LNCaP clone FGC (cell line): ENCODE data around the gene F11.

ENCODE experiments used
- DNase-seq: peaks from one replicate; pipeline ENCODE4 v3.0.0-alpha.2; 2011; ENCODE audit warnings: low read depth
- H3K4me3 ChIP-seq: 2 replicates; pipeline ENCODE4 v1.5.1; 2011; ENCODE audit warnings: mild to moderate bottlenecking, low read depth, low read length, control low read depth
- TF ChIP-seq, protein P1 (sequence below): IDR thresholded peaks from 2 replicates; pipeline ENCODE4 v1.5.1; 2012; ENCODE audit warnings: mild to moderate bottlenecking; ENCODE audit not compliant: control insufficient read depth, insufficient read depth; ENCODE audit errors: extremely low read depth

F11 gene

DNA sequence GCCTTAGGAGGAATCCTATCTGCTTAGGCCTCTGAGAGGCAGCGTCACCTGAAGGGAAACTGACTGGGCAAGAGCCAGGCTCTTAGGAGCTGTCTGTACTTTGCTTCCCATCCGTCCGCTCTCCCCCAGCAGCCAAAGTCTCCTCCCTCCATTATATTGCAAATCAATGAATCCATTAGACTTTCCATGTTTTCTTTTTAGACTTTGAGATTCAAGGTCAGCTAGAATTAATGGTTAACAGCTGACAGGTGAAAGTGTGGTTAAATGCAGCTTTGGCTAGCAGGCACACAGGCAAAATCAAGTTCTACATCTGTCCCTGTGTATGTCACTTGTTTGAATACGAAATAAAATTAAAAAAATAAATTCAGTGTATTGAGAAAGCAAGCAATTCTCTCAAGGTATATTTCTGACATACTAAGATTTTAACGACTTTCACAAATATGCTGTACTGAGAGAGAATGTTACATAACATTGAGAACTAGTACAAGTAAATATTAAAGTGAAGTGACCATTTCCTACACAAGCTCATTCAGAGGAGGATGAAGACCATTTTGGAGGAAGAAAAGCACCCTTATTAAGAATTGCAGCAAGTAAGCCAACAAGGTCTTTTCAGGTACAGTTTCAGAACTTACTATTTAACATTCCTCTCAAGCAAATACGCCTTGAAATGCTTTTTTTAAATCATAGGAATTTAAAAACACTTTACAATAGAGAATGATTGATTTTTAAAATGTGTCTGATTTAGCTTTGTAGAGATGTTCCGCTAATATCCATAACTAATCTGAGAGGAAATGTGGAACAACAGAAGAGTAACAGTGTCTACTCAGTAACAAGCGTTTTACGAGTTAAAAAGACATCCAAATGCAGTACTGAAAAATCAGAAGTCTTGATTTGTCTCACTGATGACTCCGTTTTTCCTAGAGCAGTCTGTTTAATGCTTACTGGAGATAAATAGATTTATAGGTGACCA is at the start of gene F11:
Gene F11, plus strand, starts transcription at position 507 of the 970 bp plus-strand sequence. CDS start 948 bp downstream, outside the sequence.
- no peak for DNase-seq
- TF ChIP-seq, protein P1, sequence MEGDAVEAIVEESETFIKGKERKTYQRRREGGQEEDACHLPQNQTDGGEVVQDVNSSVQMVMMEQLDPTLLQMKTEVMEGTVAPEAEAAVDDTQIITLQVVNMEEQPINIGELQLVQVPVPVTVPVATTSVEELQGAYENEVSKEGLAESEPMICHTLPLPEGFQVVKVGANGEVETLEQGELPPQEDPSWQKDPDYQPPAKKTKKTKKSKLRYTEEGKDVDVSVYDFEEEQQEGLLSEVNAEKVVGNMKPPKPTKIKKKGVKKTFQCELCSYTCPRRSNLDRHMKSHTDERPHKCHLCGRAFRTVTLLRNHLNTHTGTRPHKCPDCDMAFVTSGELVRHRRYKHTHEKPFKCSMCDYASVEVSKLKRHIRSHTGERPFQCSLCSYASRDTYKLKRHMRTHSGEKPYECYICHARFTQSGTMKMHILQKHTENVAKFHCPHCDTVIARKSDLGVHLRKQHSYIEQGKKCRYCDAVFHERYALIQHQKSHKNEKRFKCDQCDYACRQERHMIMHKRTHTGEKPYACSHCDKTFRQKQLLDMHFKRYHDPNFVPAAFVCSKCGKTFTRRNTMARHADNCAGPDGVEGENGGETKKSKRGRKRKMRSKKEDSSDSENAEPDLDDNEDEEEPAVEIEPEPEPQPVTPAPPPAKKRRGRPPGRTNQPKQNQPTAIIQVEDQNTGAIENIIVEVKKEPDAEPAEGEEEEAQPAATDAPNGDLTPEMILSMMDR = no peak
- H3K4me3 ChIP-seq = no peak within 1 kb of the TSS

DNA sequence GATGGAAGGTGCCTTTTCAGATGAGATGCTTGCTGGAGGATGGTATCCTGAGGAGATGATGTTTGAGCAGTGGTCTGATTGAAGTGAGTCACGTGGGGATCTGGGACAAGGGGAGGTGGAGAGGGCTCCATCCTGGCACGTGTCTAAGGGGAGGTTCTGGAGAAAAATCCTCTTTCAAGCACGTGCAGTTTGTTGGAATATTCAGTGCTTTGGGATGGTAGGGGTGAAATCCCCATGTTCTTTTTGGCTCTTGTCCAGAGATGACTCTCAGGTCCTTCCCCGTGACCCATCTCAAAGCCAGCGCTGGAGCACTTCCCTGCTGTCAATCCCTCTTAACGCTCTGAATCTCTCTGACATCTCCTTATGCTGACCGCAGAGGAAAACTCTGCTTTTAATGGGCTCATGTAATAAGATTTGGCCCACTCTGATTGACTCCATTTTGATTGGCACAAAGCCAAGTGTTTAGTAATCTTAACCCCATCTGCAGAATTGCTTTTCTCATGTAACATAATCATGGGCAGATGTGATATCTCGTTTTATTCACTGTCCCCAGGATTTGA is 49.4 kb upstream of the F11 start:
- no peak overlapping the region for H3K4me3 ChIP-seq
- no peak for DNase-seq
- TF ChIP-seq, protein P1 = no peak

DNA sequence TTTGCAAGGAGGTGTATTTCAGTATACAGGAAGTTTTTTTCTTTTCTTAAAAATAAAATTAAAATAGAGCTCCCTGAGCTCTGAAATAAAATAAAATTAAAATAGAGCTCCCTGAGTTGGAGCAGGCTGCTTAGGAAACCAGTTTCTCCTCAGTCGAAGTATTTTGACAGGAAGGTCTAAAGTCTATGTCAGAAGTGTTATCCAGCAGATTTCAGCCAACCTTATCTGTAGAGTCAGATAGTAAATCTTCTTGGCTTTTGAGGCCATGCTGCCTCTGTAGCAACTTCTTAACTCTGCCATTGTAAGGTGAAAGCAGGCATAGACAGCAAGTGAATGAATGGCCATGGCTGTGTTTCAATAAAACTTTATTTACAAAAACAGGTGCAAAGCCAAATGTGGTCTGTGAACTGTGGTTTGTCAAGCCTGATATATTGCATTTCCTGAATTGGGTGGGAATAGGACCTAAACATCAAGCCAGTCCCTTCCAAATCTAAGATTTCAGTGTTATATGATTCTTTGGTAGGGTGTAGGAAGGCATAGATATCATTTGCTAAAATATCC is 48.2 kb upstream of the F11 start:
- TF ChIP-seq, protein P1 = no peak

DNA sequence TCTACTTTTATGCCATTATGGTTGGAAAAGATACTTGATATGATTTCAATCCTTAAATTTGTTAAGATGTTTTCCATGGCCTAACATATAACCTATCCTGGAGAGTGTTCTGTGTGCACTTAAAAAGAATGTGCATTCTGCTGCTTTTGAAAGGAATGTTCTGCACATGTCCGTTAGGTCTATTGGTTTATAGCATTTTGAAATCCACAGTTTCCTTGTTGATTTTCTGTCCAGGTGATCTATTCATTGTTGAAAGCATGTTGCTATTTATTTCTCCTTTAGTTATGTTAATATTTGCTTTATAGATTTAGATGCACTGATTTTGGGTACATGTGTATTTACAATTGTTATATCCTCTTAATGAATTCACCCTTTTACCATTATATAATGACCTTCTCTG is 44.4 kb upstream of the F11 start:
- H3K4me3 ChIP-seq = no peak overlapping the region
- no peak for DNase-seq
- TF ChIP-seq, protein P1 = no peak

More for the DNA sequence above, 48.2 kb upstream of the F11 start:
- no peak overlapping the region for H3K4me3 ChIP-seq
- DNase-seq = no peak

DNA sequence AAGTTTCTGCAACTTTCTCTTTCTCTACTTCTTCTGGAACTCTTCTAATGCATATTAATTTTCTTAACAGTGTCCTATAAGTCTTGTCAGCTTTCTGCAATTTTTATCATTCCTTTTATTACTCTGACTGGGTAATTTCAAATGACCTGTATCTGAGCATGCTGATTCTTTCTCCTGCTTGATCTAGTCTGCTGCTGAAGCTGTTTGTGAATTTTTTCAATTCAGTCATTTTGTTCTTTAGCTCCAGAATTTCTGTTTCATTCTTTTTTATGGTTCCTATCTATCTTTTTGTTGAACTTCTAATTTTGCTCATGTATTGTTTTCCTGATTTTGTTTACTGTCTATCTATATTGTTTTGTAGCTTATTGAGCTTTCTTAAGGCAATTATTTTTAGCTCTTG is 40.1 kb upstream of the F11 start:
- no peak overlapping the region for H3K4me3 ChIP-seq
- no peak for DNase-seq
- TF ChIP-seq, protein P1 = no peak

DNA sequence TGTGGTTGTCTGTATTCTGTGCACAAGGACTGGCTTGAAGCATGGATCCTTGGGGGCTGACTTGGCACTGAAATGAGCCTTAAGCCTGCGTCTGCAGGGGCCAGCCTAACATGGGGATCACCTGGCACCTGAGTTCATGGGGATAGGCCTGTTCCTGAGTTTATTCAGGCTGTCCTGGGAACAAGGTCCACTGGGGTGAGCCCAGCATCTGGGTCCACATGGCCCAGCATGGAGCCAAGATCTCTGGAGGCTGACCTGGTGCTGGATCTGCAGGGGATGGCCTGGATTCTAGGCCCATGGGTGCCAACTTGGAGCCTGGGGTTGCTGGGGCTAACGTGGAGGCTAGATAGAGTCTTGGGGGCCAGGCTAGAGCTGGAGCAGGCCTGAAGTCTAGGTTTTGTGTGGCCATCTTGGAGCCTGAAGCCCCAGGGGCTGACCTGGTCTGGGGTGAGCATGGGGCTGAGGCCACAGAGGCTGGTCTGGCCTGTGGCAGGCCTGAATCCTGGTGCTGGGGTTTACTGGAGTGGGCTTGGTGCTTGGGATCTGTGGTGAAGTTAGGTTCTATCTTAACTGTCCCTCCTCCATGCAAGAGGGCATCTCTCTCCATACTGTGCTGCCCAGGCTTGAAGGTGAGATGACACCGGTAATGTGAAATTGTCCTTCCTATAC is 39.3 kb upstream of the F11 start:
- no peak overlapping the region for H3K4me3 ChIP-seq
- no peak for DNase-seq
- TF ChIP-seq, protein P1 = no peak
